ENCODE measurements around the gene ZBTB22.
"Not testable (repeated sequence)": the region's sequence is repeated elsewhere in the genome, so short reads cannot be mapped to it uniquely, and the experiment has no call there.

Gene ZBTB22

DNA sequence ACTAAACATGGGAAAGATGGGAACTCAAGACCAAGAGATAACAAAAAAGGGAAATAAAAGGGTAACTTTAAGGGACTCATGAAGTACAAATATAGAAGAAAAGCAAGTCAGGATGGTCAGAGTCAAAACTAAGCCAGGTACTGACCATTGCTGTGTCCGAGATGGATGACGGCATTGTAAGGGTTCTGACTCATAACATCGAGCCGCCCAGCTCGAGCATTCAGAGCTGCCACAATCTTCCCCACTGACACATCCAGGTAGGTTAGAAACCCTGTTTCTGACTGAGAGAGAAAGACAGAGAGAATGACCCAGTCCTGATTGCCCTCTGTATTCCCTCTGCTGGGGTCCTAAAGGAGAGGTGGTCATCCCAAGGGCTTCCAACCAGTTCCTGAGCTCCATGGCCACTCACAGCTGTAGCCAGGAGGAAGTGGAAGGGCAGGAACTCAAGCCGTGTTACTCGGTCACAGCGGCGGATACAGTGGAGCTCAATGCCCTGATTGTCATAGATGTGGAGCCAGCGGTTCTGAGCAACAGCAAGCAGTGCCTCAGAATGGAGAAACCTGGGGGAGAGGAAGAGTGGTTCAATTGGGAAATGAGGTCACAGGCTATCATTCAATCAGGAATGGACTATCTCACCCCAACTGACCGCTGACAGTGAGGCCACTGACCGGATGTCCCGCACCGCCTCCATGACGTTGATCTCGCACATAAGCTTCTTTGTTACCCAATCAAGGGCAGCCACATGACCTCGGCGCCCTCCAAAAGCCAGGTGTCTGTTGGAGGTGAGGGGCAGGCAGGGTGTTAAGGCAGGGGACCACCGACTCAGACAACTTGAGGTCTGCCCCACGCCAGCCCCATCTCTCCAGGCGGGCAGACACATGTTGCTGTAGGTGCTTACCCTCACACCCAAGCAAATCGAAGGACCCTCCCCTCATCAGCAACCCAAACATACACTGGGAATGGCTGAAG, 30.3 kb downstream of the ZBTB22 start:
- TF ChIP-seq, protein P1, sequence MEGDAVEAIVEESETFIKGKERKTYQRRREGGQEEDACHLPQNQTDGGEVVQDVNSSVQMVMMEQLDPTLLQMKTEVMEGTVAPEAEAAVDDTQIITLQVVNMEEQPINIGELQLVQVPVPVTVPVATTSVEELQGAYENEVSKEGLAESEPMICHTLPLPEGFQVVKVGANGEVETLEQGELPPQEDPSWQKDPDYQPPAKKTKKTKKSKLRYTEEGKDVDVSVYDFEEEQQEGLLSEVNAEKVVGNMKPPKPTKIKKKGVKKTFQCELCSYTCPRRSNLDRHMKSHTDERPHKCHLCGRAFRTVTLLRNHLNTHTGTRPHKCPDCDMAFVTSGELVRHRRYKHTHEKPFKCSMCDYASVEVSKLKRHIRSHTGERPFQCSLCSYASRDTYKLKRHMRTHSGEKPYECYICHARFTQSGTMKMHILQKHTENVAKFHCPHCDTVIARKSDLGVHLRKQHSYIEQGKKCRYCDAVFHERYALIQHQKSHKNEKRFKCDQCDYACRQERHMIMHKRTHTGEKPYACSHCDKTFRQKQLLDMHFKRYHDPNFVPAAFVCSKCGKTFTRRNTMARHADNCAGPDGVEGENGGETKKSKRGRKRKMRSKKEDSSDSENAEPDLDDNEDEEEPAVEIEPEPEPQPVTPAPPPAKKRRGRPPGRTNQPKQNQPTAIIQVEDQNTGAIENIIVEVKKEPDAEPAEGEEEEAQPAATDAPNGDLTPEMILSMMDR (IDR thresholded peaks at IDR 0.05; ENCODE audit: low read depth, low read length, missing control alignments) = no peak
- H3K4me3 ChIP-seq (replicated peaks; ENCODE audit: low read depth, low read length) = peak overlapping the region; percentile 77
- DNase-seq (ENCODE audit: extremely low read depth, low read depth) = no peak

DNA sequence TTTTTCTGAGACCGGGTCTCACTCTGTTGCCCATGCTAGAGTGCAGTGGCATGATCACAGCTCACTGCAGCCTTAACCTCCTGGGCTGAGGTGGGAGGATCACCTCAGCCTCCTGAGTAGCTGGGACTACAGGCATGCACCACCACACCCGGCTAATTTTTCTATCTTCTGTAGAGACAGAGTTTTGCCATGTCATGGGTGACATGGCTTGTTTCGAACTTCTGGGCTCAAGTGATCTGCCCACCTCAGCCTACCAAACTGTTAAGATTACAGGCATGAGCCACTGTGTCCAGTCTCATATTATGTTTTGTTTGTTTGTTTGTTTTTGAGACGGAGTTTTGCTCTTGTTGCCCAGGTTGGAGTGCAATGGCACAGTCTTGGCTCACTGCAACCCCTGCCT, 32.3 kb downstream of the ZBTB22 start:
- DNase-seq (ENCODE audit: extremely low read depth, low read depth); H3K4me3 ChIP-seq (replicated peaks; ENCODE audit: low read depth, low read length): not testable (repeated sequence)

DNA sequence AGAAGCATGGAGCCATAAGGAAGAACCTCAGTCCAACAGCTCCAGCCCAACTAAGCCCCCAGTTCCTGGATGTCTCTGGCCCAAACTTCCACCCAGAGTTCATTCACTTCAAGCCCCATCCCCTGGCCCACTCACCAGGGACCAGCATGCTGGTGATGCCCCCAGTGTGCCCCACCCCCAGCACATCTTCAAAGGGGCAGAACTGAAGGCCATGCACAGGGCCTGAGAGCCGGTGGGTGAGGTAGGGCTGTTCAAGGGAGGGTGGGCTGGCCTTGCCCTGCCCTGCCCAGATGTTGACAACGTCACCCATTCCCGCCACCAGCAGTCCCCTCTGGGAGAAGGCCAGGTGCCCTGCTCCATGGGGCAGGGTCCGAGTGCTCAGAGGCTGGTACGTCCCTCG, 37.0 kb downstream of the ZBTB22 start:
- H3K4me3 ChIP-seq (replicated peaks; ENCODE audit: low read depth, low read length) = no peak overlapping the region
- TF ChIP-seq, protein P1 (IDR thresholded peaks at IDR 0.05; ENCODE audit: low read depth, low read length, missing control alignments) = no peak
- no peak for DNase-seq (ENCODE audit: extremely low read depth, low read depth)

DNA sequence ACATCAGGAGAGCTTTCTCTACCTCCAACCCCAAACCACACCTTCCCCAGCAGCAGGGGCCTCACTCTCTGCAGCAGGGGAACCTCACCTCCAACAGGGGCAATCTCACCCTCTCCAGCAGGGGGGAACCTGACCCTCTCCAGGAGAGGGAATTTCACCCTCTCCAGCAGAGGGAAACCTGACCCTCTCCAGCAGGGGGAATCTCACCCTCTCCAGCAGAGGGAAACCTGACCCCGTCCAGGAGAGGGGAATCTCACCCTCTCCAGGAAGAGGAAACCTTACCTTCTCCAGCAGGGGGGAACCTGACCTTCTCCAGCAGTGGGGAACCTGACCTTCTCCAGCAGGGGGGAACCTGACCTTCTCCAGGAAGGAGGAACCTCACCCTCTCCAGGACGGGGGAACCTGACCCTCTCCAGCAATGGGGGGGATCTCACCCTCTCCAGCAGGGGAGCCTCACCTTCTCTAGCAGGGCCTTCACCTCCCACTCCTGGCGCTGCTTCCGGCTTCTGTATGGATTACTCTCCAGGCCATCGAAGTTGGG, 37.5 kb downstream of the ZBTB22 start:
- DNase-seq (ENCODE audit: extremely low read depth, low read depth) = no peak
- no peak overlapping the region for H3K4me3 ChIP-seq (replicated peaks; ENCODE audit: low read depth, low read length)
- TF ChIP-seq, protein P1 (IDR thresholded peaks at IDR 0.05; ENCODE audit: low read depth, low read length, missing control alignments) = peak; percentile 87

DNA sequence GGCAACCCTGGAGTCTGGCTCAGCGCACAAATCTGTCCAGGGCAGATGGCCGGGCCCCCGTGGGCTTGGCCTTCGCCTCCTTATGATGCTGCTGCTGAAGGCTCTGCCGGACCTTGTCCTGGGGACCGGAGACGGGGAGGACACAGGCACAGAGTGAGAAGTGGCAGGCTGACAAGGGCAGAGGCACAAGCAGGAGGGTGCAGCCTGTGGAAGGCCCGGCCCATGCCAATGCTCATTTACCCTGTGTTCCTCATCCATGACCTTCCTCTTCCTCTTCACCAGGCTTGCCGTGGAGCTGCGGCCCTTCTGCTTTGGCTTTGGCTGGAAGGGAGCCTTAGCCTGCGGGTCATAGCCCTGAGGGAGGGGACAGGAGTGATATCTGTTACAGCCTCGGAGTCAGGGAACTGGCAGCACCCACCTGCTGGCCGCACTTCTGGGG, 38.3 kb downstream of the ZBTB22 start:
- TF ChIP-seq, protein P1 (IDR thresholded peaks at IDR 0.05; ENCODE audit: low read depth, low read length, missing control alignments) = no peak
- H3K4me3 ChIP-seq (replicated peaks; ENCODE audit: low read depth, low read length) = no peak overlapping the region
- DNase-seq (ENCODE audit: extremely low read depth, low read depth) = no peak

DNA sequence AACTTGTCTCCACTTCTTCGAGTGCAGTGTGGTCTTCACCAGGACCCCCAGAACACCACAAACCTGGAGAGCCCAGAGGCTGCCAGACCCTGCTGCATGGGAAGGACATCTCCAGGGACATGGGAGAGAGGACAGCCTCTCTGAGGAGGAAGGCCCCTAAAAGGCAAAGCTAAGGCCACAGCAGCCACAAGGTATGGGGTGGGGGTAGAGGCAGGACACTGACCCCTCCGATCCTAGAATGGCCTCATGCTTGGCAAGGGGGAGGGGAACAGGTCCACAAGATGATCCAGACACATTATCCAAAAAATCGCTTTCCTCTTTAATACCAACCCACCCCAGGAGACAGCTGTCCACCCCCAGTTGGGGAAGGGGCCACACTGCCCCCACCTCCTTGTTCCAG, 38.7 kb downstream of the ZBTB22 start:
- no peak for DNase-seq (ENCODE audit: extremely low read depth, low read depth)
- TF ChIP-seq, protein P1 (IDR thresholded peaks at IDR 0.05; ENCODE audit: low read depth, low read length, missing control alignments) = no peak
- no peak overlapping the region for H3K4me3 ChIP-seq (replicated peaks; ENCODE audit: low read depth, low read length)

DNA sequence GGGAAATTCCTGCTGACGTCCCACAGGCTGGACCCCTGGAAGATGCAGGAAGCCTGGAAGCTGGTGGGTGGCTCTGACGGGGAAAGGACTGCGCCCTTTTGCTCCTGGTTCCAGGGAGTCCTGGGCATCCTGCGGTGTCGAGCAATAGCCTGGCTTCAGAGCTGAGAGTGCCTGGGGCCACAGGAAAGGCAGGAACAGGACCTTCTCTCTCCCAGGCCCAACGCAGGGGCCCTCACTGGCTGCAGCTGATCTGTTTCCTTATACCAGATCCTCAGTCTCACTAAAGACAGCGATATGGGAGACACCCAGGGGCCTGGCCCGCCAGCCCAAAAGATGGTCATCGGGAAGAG, 39.2 kb downstream of the ZBTB22 start:
- H3K4me3 ChIP-seq (replicated peaks; ENCODE audit: low read depth, low read length) = no peak overlapping the region
- no peak for DNase-seq (ENCODE audit: extremely low read depth, low read depth)
- TF ChIP-seq, protein P1 (IDR thresholded peaks at IDR 0.05; ENCODE audit: low read depth, low read length, missing control alignments) = no peak
